HepG2 (cell line): ENCODE results near the gene SLAMF8.

ENCODE experiments used
- MED13 ChIP-seq: sonication (generic); formaldehyde crosslinking; IDR thresholded peaks from 2 replicates; pipeline ENCODE4 v1.5.0; 2020; ENCODE audit warnings: missing genetic modification reagents
- MXI1 ChIP-seq: IDR thresholded peaks from 3 replicates; pipeline ENCODE4 v1.6.1; 2012; ENCODE audit warnings: low read depth, low read length, inconsistent platforms, borderline replicate concordance
- POLR2A ChIP-seq, 2 experiments: IDR thresholded peaks; 2 replicates each; pipeline ENCODE4 v1.6.1; 2011; ENCODE audit warnings: low read depth in 2 of 2, low read length in 2 of 2, mild to moderate bottlenecking in 1 of 2, moderate library complexity in 1 of 2; ENCODE audit not compliant: insufficient read depth in 1 of 2
- XRCC5 ChIP-seq: fragments of 200-400 bp; formaldehyde crosslinking; optimal IDR thresholded peaks from 2 replicates; pipeline ENCODE3; 2017; ENCODE audit warnings: mild to moderate bottlenecking, low read length
- TF ChIP-seq, protein P1 (sequence below): sonication (generic); formaldehyde crosslinking; IDR thresholded peaks from 2 replicates; pipeline ENCODE4 v1.4.0; 2020; ENCODE audit warnings: missing genetic modification reagents

DNA sequence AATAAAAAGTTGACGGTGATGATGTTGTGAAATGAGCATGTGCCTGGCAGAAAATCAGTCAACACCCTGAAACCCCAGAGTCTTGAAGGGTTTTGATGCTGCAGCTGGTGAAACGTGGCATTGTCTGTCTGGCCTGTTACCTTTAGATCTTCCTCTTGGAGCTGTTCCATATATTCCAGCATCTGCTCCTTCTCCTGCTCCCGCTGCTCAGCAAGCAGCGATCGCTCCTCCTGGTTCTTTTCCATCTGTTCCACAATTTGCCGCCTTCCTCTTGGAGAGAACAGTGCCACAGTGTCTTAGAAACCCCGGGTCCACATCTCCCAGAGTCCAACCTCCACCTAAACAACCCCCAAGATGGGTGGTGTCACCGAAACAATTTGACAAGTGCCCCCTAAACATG, 57.6 kb downstream of the SLAMF8 start:
- no peak for TF ChIP-seq MED13
- TF ChIP-seq POLR2A (IDR thresholded peaks at IDR 0.05; ENCODE audit: insufficient read depth in 1 of 2, low read depth in 2 of 2, low read length in 2 of 2): no peak
- no peak for TF ChIP-seq MXI1
- TF ChIP-seq, protein P1, sequence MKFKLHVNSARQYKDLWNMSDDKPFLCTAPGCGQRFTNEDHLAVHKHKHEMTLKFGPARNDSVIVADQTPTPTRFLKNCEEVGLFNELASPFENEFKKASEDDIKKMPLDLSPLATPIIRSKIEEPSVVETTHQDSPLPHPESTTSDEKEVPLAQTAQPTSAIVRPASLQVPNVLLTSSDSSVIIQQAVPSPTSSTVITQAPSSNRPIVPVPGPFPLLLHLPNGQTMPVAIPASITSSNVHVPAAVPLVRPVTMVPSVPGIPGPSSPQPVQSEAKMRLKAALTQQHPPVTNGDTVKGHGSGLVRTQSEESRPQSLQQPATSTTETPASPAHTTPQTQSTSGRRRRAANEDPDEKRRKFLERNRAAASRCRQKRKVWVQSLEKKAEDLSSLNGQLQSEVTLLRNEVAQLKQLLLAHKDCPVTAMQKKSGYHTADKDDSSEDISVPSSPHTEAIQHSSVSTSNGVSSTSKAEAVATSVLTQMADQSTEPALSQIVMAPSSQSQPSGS (CRISPR knock-in tag): no peak
- TF ChIP-seq XRCC5: no peak
